ENCODE data around the gene EPN3.
A peak's percentile ranks its signal among the peaks of the same experiment; 100 is the strongest.

Gene EPN3

DNA sequence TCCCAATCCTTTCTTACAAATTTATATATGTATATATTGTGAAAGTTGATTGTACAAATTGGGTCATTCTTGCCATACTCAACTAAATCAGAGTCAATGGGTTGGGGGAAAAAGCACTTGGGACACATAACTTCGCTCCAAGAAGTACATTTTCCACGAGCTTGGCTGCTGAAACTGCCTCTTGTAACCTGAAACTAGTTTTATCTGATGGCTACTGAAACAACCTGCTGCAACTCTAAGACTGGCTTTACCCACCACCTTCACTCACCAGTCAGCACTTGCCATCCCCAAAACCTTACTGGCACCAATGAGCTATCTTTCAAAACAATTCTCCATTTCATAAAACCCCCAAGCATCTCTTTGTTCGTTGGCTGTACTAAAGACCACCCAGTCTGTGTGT lies 38.8 kb upstream of the EPN3 start:
- no peak overlapping the region for H2BK120ac ChIP-seq (ENCODE audit: low read depth, low read length)
- DNase-seq (ENCODE audit: low spot score) = no peak
- no peak overlapping the region for H3K9ac ChIP-seq (ENCODE audit: low read depth, low read length, poor library complexity)
- H3K27ac ChIP-seq (replicated peaks; ENCODE audit: low read length) = no peak overlapping the region
- H4K91ac ChIP-seq (ENCODE audit: low read depth, low read length, poor library complexity) = no peak overlapping the region
- H2BK12ac ChIP-seq (ENCODE audit: low read length) = no peak overlapping the region
- H2AK5ac ChIP-seq (ENCODE audit: low read depth, low read length) = no peak overlapping the region
- H3K4me3 ChIP-seq (ENCODE audit: low read length in 2 of 2) = no peak overlapping the region
- no peaks in the 10 kb centered on the region for H3K27me3 ChIP-seq (ENCODE audit: control insufficient read depth in 3 of 3, insufficient read depth in 3 of 3, low read depth in 1 of 3, low read length in 3 of 3)
- H3K4me2 ChIP-seq (ENCODE audit: insufficient read depth, low read length, poor library complexity, severe bottlenecking) = no peak overlapping the region
- H3K4ac ChIP-seq (ENCODE audit: low read length) = no peak overlapping the region
- H2BK15ac ChIP-seq (ENCODE audit: low read length) = no peak overlapping the region
- WGBS, 2 donors (ENCODE audit: extremely low coverage in 2 of 2, insufficient read length in 2 of 2, insufficient replicate concordance in 1 of 2) = no CpG with 5 or more reads among the region's 3 CpGs
- no peaks in the 10 kb centered on the region for H3K79me1 ChIP-seq (ENCODE audit: low read depth, low read length)
- no peak overlapping the region for H3K18ac ChIP-seq (ENCODE audit: low read length)
- H3K4me1 ChIP-seq (ENCODE audit: control insufficient read depth in 2 of 2, insufficient read depth in 1 of 2, low read depth in 1 of 2, low read length in 2 of 2) = no peaks in the 10 kb centered on the region
- peak overlapping the region; percentile 51 for H2AFZ ChIP-seq (ENCODE audit: low read length)
- no peaks in the 10 kb centered on the region for H3K36me3 ChIP-seq (replicated peaks in 1 of 2; ENCODE audit: control insufficient read depth in 2 of 2, insufficient read depth in 2 of 2, low read length in 2 of 2)
- no peaks in the 10 kb centered on the region for H3K9me3 ChIP-seq (replicated peaks in 1 of 2; ENCODE audit: control insufficient read depth in 2 of 2, insufficient read depth in 1 of 2, low read depth in 1 of 2, low read length in 2 of 2)
- no peak overlapping the region for H3K14ac ChIP-seq (ENCODE audit: low read length)
- H3K23ac ChIP-seq (ENCODE audit: low read depth, low read length, poor library complexity) = no peak overlapping the region
- no peak overlapping the region for H4K8ac ChIP-seq (ENCODE audit: low read depth, low read length)
- no peak overlapping the region for H2BK5ac ChIP-seq (ENCODE audit: low read length)

GRCh38 chr17:50495217-50495823 lies 37.2 kb upstream of the EPN3 start:
- Histone ChIP-seq H3K4ac (ENCODE audit: low read length) (no peak overlapping the region), H3K18ac (ENCODE audit: low read length) (no peak overlapping the region), H2AK5ac (ENCODE audit: low read depth, low read length) (no peak overlapping the region), H3K4me3 (ENCODE audit: low read length in 2 of 2) (no peak overlapping the region), H3K4me2 (ENCODE audit: insufficient read depth, low read length, poor library complexity, severe bottlenecking) (no peak overlapping the region), H3K23ac (ENCODE audit: low read depth, low read length, poor library complexity) (no peak overlapping the region), H3K9me3 (replicated peaks in 1 of 2; ENCODE audit: control insufficient read depth in 2 of 2, insufficient read depth in 1 of 2, low read depth in 1 of 2, low read length in 2 of 2) (no peaks in the 10 kb centered on the region), H3K36me3 (replicated peaks in 1 of 2; ENCODE audit: control insufficient read depth in 2 of 2, insufficient read depth in 2 of 2, low read length in 2 of 2) (no peaks in the 10 kb centered on the region), H2BK12ac (ENCODE audit: low read length) (no peak overlapping the region), H3K27me3 (ENCODE audit: control insufficient read depth in 3 of 3, insufficient read depth in 3 of 3, low read depth in 1 of 3, low read length in 3 of 3) (no peaks in the 10 kb centered on the region), H2AFZ (ENCODE audit: low read length) (no peak overlapping the region), H3K27ac (replicated peaks; ENCODE audit: low read length) (no peak overlapping the region), H2BK15ac (ENCODE audit: low read length) (no peak overlapping the region), H3K9ac (ENCODE audit: low read depth, low read length, poor library complexity) (no peak overlapping the region), H3K79me1 (ENCODE audit: low read depth, low read length) (no peaks in the 10 kb centered on the region), H2BK5ac (ENCODE audit: low read length) (no peak overlapping the region), H4K91ac (ENCODE audit: low read depth, low read length, poor library complexity) (no peak overlapping the region), H2BK120ac (ENCODE audit: low read depth, low read length) (no peak overlapping the region), H4K8ac (ENCODE audit: low read depth, low read length) (no peak overlapping the region), H3K14ac (ENCODE audit: low read length) (no peak overlapping the region), H3K4me1 (ENCODE audit: control insufficient read depth in 2 of 2, insufficient read depth in 1 of 2, low read depth in 1 of 2, low read length in 2 of 2) (no peaks in the 10 kb centered on the region)
- WGBS, 2 donors (ENCODE audit: extremely low coverage in 2 of 2, insufficient read length in 2 of 2, insufficient replicate concordance in 1 of 2) = no CpG with 5 or more reads among the region's 8 CpGs
- no peak for DNase-seq (ENCODE audit: low spot score)

- Histone ChIP-seq H3K14ac (ENCODE audit: low read length) (no peak overlapping the region), H2AFZ (ENCODE audit: low read length) (no peak overlapping the region), H2AK5ac (ENCODE audit: low read depth, low read length) (no peak overlapping the region), H3K79me1 (ENCODE audit: low read depth, low read length) (no peaks in the 10 kb centered on the region), H2BK5ac (ENCODE audit: low read length) (no peak overlapping the region), H3K4me2 (ENCODE audit: insufficient read depth, low read length, poor library complexity, severe bottlenecking) (no peak overlapping the region), H3K18ac (ENCODE audit: low read length) (no peak overlapping the region), H4K91ac (ENCODE audit: low read depth, low read length, poor library complexity) (no peak overlapping the region), H4K8ac (ENCODE audit: low read depth, low read length) (no peak overlapping the region), H3K4me1 (ENCODE audit: control insufficient read depth in 2 of 2, insufficient read depth in 1 of 2, low read depth in 1 of 2, low read length in 2 of 2) (no peaks in the 10 kb centered on the region), H2BK12ac (ENCODE audit: low read length) (no peak overlapping the region), H3K27me3 (ENCODE audit: control insufficient read depth in 3 of 3, insufficient read depth in 3 of 3, low read depth in 1 of 3, low read length in 3 of 3) (no peaks in the 10 kb centered on the region), H2BK15ac (ENCODE audit: low read length) (no peak overlapping the region), H3K27ac (replicated peaks; ENCODE audit: low read length) (no peak overlapping the region), H3K4ac (ENCODE audit: low read length) (no peak overlapping the region), H2BK120ac (ENCODE audit: low read depth, low read length) (no peak overlapping the region), H3K23ac (ENCODE audit: low read depth, low read length, poor library complexity) (no peak overlapping the region), H3K36me3 (replicated peaks in 1 of 2; ENCODE audit: control insufficient read depth in 2 of 2, insufficient read depth in 2 of 2, low read length in 2 of 2) (no peaks in the 10 kb centered on the region), H3K9me3 (replicated peaks in 1 of 2; ENCODE audit: control insufficient read depth in 2 of 2, insufficient read depth in 1 of 2, low read depth in 1 of 2, low read length in 2 of 2) (no peaks in the 10 kb centered on the region), H3K9ac (ENCODE audit: low read depth, low read length, poor library complexity) (no peak overlapping the region), H3K4me3 (ENCODE audit: low read length in 2 of 2) (no peak overlapping the region)
- WGBS, 2 donors (ENCODE audit: extremely low coverage in 2 of 2, insufficient read length in 2 of 2, insufficient replicate concordance in 1 of 2) = no CpG with 5 or more reads among the region's 8 CpGs
- no peak for DNase-seq (ENCODE audit: low spot score)
These were observed 36.6 kb upstream of the EPN3 start for GRCh38 chr17:50495918-50496317.

DNA sequence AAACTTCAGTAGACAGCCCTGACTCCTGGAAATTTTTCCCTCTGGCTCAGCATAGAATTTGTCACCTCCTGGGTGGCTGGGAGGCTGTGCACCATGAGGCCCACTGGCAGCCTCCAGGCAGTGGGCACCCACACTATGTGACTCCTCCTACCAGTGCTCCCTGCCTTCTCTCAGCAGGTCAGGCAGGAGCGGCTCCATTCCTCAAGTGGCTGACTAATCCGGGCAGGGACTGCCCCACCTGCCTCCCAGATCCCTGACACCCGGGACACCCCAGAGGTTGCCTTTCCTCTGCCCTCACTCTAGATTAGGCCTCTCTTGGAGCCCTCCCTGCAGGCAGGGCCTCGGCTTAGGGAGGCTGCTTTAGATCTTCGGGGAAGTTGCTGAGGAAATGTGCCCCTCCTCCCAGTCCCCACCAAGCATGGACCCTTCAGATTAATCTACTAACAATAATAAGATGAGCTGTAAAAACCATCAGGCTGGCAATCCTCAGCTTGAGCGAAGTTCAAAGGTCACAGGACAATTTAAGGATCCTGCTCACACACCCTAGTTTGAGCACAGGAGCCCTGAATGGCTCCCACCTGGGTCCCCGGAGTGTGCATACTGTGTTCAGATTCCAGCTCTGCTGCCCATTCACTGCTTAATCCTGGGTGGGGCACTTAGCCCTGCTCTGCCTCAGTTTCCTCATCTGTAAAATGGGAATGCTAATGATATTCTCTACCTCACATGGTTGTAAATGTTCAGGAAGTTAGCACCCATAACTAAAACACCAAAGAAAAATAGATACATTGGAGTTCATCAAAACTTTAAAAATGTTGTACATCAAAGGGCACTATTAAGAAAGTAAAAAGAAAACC lies 34.3 kb upstream of the EPN3 start:
- Histone ChIP-seq H3K18ac (ENCODE audit: low read length) (peak overlapping the region; percentile 62), H2BK15ac (ENCODE audit: low read length) (no peak overlapping the region), H2AK5ac (ENCODE audit: low read depth, low read length) (peak overlapping the region; percentile 22), H3K27me3 (ENCODE audit: control insufficient read depth in 3 of 3, insufficient read depth in 3 of 3, low read depth in 1 of 3, low read length in 3 of 3) (peaks cover 0 to 4% (median 0%) of the 10 kb centered on the region in 3 experiments), H2BK5ac (ENCODE audit: low read length) (no peak overlapping the region), H2BK12ac (ENCODE audit: low read length) (no peak overlapping the region), H3K14ac (ENCODE audit: low read length) (no peak overlapping the region), H3K4me1 (ENCODE audit: control insufficient read depth in 2 of 2, insufficient read depth in 1 of 2, low read depth in 1 of 2, low read length in 2 of 2) (no peaks in the 10 kb centered on the region), H2BK120ac (ENCODE audit: low read depth, low read length) (no peak overlapping the region), H3K27ac (replicated peaks; ENCODE audit: low read length) (no peak overlapping the region), H3K9ac (ENCODE audit: low read depth, low read length, poor library complexity) (peak overlapping the region; percentile 22), H3K23ac (ENCODE audit: low read depth, low read length, poor library complexity) (peak overlapping the region; percentile 27), H3K36me3 (replicated peaks in 1 of 2; ENCODE audit: control insufficient read depth in 2 of 2, insufficient read depth in 2 of 2, low read length in 2 of 2) (no peaks in the 10 kb centered on the region), H4K8ac (ENCODE audit: low read depth, low read length) (no peak overlapping the region), H3K4ac (ENCODE audit: low read length) (no peak overlapping the region), H3K4me3 (ENCODE audit: low read length in 2 of 2) (no peak overlapping the region), H3K79me1 (ENCODE audit: low read depth, low read length) (no peaks in the 10 kb centered on the region), H2AFZ (ENCODE audit: low read length) (no peak overlapping the region), H3K4me2 (ENCODE audit: insufficient read depth, low read length, poor library complexity, severe bottlenecking) (no peak overlapping the region), H3K9me3 (replicated peaks in 1 of 2; ENCODE audit: control insufficient read depth in 2 of 2, insufficient read depth in 1 of 2, low read depth in 1 of 2, low read length in 2 of 2) (no peaks in the 10 kb centered on the region), H4K91ac (ENCODE audit: low read depth, low read length, poor library complexity) (no peak overlapping the region)
- no CpG with 5 or more reads among the region's 7 CpGs for WGBS, 2 donors (ENCODE audit: extremely low coverage in 2 of 2, insufficient read length in 2 of 2, insufficient replicate concordance in 1 of 2)
- no peak for DNase-seq (ENCODE audit: low spot score)
